HepG2 (cell line): Measurements from ENCODE around the gene PHF10. TPM values are rescaled to one million over a fixed set of nuclear protein-coding genes. Genes with fewer than 3 reads are reported as not detected.

Experiments
- ARID4A ChIP-seq: sonication (generic); formaldehyde crosslinking; IDR thresholded peaks from 2 replicates; pipeline ENCODE4 v1.5.0; 2020; ENCODE audit warnings: mild to moderate bottlenecking, missing genetic modification reagents, borderline replicate concordance
- ARID5B ChIP-seq: IDR thresholded peaks from 2 replicates; pipeline ENCODE4 v1.4.0; 2020; ENCODE audit warnings: mild to moderate bottlenecking, missing genetic modification reagents
- ARNTL ChIP-seq: sonication (generic); formaldehyde crosslinking; IDR thresholded peaks from 2 replicates; pipeline ENCODE4 v1.4.0; 2020; ENCODE audit warnings: mild to moderate bottlenecking, missing genetic modification reagents
- BHLHE40 ChIP-seq: IDR thresholded peaks from 2 replicates; pipeline ENCODE4 v1.6.1; 2011; ENCODE audit warnings: low read length, improper control_type of control experiment
- HMGA1 ChIP-seq: sonication (generic); formaldehyde crosslinking; conservative IDR thresholded peaks from 2 replicates; pipeline ENCODE4 v1.4.0; 2020; ENCODE audit warnings: missing genetic modification reagents
- IRF1 ChIP-seq: sonication (generic); formaldehyde crosslinking; IDR thresholded peaks from 2 replicates; pipeline ENCODE4 v1.4.0; 2020; ENCODE audit warnings: low read depth, mild to moderate bottlenecking, missing genetic modification reagents
- KLF11 ChIP-seq: IDR thresholded peaks from 2 replicates; pipeline ENCODE4 v1.6.1; 2016; ENCODE audit warnings: missing compliant biosample characterization
- MBD4 ChIP-seq: IDR thresholded peaks from 2 replicates; pipeline ENCODE4 v1.6.1; 2012; ENCODE audit warnings: low read length, inconsistent platforms, borderline replicate concordance
- NCOA5 ChIP-seq: sonication (generic); formaldehyde crosslinking; IDR thresholded peaks from 2 replicates; pipeline ENCODE4 v1.4.0; 2020; ENCODE audit warnings: missing genetic modification reagents
- PCBP2 ChIP-seq: fragments of 200-400 bp; formaldehyde crosslinking; optimal IDR thresholded peaks from 2 replicates; pipeline ENCODE3; 2018; ENCODE audit warnings: low read length, low read depth; ENCODE audit not compliant: poor library complexity, severe bottlenecking
- SIX4 ChIP-seq: sonication (generic); formaldehyde crosslinking; IDR thresholded peaks from 2 replicates; pipeline ENCODE4 v1.4.0; 2020; ENCODE audit warnings: missing genetic modification reagents
- ZBTB33 ChIP-seq: sonication (generic); formaldehyde crosslinking; IDR thresholded peaks from 2 replicates; pipeline ENCODE4 v1.4.0; 2020; ENCODE audit warnings: missing genetic modification reagents
- ZFAT ChIP-seq: sonication (generic); formaldehyde crosslinking; conservative IDR thresholded peaks from 2 replicates; pipeline ENCODE4 v1.8.1; 2023; ENCODE audit warnings: missing genetic modification reagents, inconsistent platforms
- ZNF263 ChIP-seq: sonication (generic); formaldehyde crosslinking; IDR thresholded peaks from 2 replicates; pipeline ENCODE4 v1.4.0; 2020; ENCODE audit warnings: missing genetic modification reagents
- ZNF335 ChIP-seq: sonication (generic); formaldehyde crosslinking; IDR thresholded peaks from 2 replicates; pipeline ENCODE4 v1.4.0; 2020; ENCODE audit warnings: missing genetic modification reagents
- ZNF749 ChIP-seq: sonication (generic); formaldehyde crosslinking; IDR thresholded peaks from 2 replicates; pipeline ENCODE4 v1.8.0; 2022; ENCODE audit warnings: mild to moderate bottlenecking, missing genetic modification reagents, moderate library complexity, borderline replicate concordance
- ZSCAN30 ChIP-seq: sonication (generic); formaldehyde crosslinking; IDR thresholded peaks from 2 replicates; pipeline ENCODE4 v1.5.0; 2020; ENCODE audit warnings: mild to moderate bottlenecking, missing genetic modification reagents
- polyA plus RNA-seq, 8 experiments: library from polyadenylated mRNA; depleted of rRNA in 3 of 8; stranded (reverse) in 7 of 8; unstranded in 1 of 8; fragments of >200 nt; fragmentation: Illumina TruSeq in 4 of 8; extraction: Trizol in 4 of 8; gene quantifications; 2 replicates each; pipeline versions ENCODE4 v1.2.1 to v1.2.3, GENCODE V29; 2011 to 2016; ENCODE audit warnings: low read depth in 4 of 8, missing spikeins in 1 of 8, mixed read lengths in 1 of 8; ENCODE audit not compliant: insufficient read depth in 1 of 8
- total RNA-seq, 5 experiments: library from RNA; depleted of rRNA; stranded (reverse); fragments of >200 nt; fragmentation: Illumina TruSeq; extraction: Trizol; gene quantifications; 2 replicates each; pipeline ENCODE4 v1.2.3, GENCODE V29; 2016; ENCODE audit warnings: low read depth in 1 of 5
- TF ChIP-seq, protein P1 (sequence below): IDR thresholded peaks from 2 replicates; pipeline ENCODE4 v1.6.1; 2016; ENCODE audit warnings: missing genetic modification reagents, missing compliant biosample characterization

The PHF10 gene
- total and polyA plus RNA-seq, 2 of the 13 experiments (the other 11 are each of a cell fraction or from before 2014, with no cell fraction given): 42.1 to 84.1 TPM

DNA sequence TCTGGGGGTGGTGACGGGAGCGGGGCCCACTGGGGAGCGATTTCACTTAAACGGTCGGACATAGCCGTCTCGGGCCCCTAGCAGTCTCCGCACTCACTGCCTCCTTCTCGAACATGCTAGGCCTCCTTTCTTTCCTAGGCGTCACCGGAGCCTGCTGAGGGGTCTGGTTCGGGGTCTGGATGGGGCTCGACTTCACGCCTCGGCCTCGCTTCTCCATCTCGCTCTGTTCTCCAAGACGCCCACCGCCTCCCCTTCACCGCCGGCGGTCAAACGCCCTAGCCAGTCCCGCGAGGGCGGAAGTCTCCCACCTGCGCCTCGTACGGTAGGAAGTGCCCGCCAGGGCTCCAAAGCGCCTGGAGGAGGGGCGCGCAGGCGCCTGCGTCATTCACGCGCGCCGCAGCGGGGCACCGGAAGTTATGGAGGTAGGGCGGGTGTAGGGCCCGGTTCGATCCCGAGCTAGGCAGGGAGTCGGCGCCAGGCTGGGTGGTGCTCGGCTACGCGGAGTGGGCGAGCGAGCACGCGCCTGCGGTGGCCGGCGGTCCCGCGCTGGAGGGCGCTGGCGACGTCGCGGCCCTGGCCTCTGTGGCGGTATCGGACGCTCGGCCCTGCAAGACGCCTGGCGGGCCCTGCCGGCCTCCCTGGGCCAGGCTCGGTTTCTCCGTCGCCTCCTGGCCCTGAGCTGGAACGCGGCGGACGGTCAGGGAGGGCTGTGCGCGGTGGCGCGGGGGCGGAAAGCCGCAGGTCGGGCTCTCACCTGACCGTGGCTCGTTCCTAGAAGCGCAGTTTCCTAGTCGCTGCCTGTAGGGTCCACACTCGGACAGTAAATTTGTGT, 27.2 kb upstream of the PHF10 start, which contains the start of the genes DYNLT2 and ERMARD (continued):
- peak; percentile 81 for TF ChIP-seq ARNTL (CRISPR knock-in tag)
- peak; percentile 88 for TF ChIP-seq ZNF263 (CRISPR knock-in tag)
- no peak for TF ChIP-seq HMGA1 (CRISPR knock-in tag)
- TF ChIP-seq PCBP2: no peak
- 0 out of 2 replicates have a peak, but pooled peaks have one; percentile 55 for TF ChIP-seq ZSCAN30
- TF ChIP-seq ZNF335 (CRISPR knock-in tag): peak; percentile 73; the same call in 1 of the 2 replicates
- peak; percentile 86; the same call in 1 of the 2 replicates for TF ChIP-seq KLF11 (CRISPR knock-in tag)
- peak; percentile 99 for TF ChIP-seq ZNF749 (CRISPR knock-in tag)
- TF ChIP-seq NCOA5 (CRISPR knock-in tag): no peak
- TF ChIP-seq BHLHE40: peak; percentile 41
- peak; percentile 68; the same call in 1 of the 2 replicates for TF ChIP-seq SIX4
- TF ChIP-seq MBD4: no peak
- TF ChIP-seq ZFAT (CRISPR knock-in tag): 0 out of 2 replicates have a peak, but pooled peaks have one; percentile 47
- TF ChIP-seq, protein P1, sequence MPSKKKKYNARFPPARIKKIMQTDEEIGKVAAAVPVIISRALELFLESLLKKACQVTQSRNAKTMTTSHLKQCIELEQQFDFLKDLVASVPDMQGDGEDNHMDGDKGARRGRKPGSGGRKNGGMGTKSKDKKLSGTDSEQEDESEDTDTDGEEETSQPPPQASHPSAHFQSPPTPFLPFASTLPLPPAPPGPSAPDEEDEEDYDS (CRISPR knock-in tag): peak; percentile 93
- TF ChIP-seq ARID4A (CRISPR knock-in tag): peak; percentile 99
- peak; percentile 77 for TF ChIP-seq ZBTB33 (CRISPR knock-in tag)
- peak; percentile 87 for TF ChIP-seq ARID5B (CRISPR knock-in tag)
- TF ChIP-seq IRF1 (CRISPR knock-in tag): peak; percentile 80; the same call in 1 of the 2 replicates
